Inflammatory macrophage (primary cell): ENCODE results near the gene VSTM2A.
"Not testable (repeated sequence)": the region's sequence is repeated elsewhere in the genome, so short reads cannot be mapped to it uniquely, and the experiment has no call there.

ENCODE experiments used
- DNase-seq, 2 donors: peaks; one replicate each; pipeline ENCODE4 v3.0.0-alpha.2; 2020 to 2022
- total RNA-seq, 18 experiments: gene quantifications; one replicate each; lab custom pipeline; 2026; ENCODE audit warnings: mixed read lengths in 6 of 18, inconsistent platforms in 2 of 18; lab: John Stamatoyannopoulos, UW

VSTM2A gene
- 0 to 0.19 (median 0) reads per million in 18 experiments for total RNA-seq

- no peak for DNase-seq
Observed at GRCh38 chr7:54541669-54542625, at the start of gene VSTM2A. Gene VSTM2A (plus strand): TSS chr7:54542375. CDS start chr7:54542731, 356 bp downstream.

GRCh38 chr7:54504531-54504930 is 37.6 kb upstream of the VSTM2A start:
- DNase-seq: not testable (repeated sequence)

GRCh38 chr7:54529568-54529967 is 12.6 kb upstream of the VSTM2A start:
- DNase-seq: no peak

GRCh38 chr7:54538122-54538521 is 4.1 kb upstream of the VSTM2A start:
- DNase-seq: no peak

- no peak for DNase-seq
Observed at GRCh38 chr7:54543051-54543488, 895 bp downstream of the VSTM2A start.

GRCh38 chr7:54544149-54544526 is 2.0 kb downstream of the VSTM2A start:
- no peak for DNase-seq

- DNase-seq: no peak
Observed at GRCh38 chr7:54544527-54545240, 2.5 kb downstream of the VSTM2A start.

- no peak for DNase-seq
Observed at GRCh38 chr7:54545241-54545563, 3.0 kb downstream of the VSTM2A start.

- DNase-seq: no peak
Observed at GRCh38 chr7:54546081-54546985, 4.2 kb downstream of the VSTM2A start.

GRCh38 chr7:54546986-54547314 is 4.8 kb downstream of the VSTM2A start:
- DNase-seq: no peak

GRCh38 chr7:54550471-54550870 is 8.3 kb downstream of the VSTM2A start:
- DNase-seq: no peak

GRCh38 chr7:54556121-54556520 is 13.9 kb downstream of the VSTM2A start:
- no peak for DNase-seq

- no peak for DNase-seq
Observed at GRCh38 chr7:54559401-54559800, 17.2 kb downstream of the VSTM2A start.

- DNase-seq: no peak
Observed at GRCh38 chr7:54560198-54560597, 18.0 kb downstream of the VSTM2A start.

GRCh38 chr7:54560723-54561122 is 18.5 kb downstream of the VSTM2A start:
- DNase-seq: no peak

GRCh38 chr7:54563329-54563916 is 21.2 kb downstream of the VSTM2A start:
- DNase-seq: no peak

- DNase-seq: no peak
Observed at GRCh38 chr7:54565432-54565831, 23.3 kb downstream of the VSTM2A start.

- no peak for DNase-seq
Observed at GRCh38 chr7:54581511-54581910, 39.3 kb downstream of the VSTM2A start.

GRCh38 chr7:54591404-54592386 is 49.5 kb downstream of the VSTM2A start:
- DNase-seq: no peak

GRCh38 chr7:54596747-54597146 is 54.6 kb downstream of the VSTM2A start:
- no peak for DNase-seq

GRCh38 chr7:54615537-54615936 is 73.4 kb downstream of the VSTM2A start:
- DNase-seq: no peak
